Stomach (tissue), 9 donors: Measurements from ENCODE around the gene ITGB5. TPM values are rescaled to one million over a fixed set of nuclear protein-coding genes. Genes with fewer than 3 reads are reported as not detected.

ENCODE experiments used
- DNase-seq, 2 donors: peaks; one replicate each; pipeline versions ENCODE4 v3.0.0 to v3.0.0-alpha.2; 2013 to 2019
- H3K27ac ChIP-seq, 5 donors: fragments of 200-600 bp in 4 of 5; sonication (generic) in 4 of 5; one replicate each; pipeline ENCODE4 v1.5.1; 2013 to 2019; ENCODE audit warnings: mild to moderate bottlenecking in 1 of 5, moderate library complexity in 1 of 5
- H3K27me3 ChIP-seq, 3 donors: fragments of 200-600 bp; sonication (generic); one replicate each; pipeline ENCODE4 v1.5.1; 2017 to 2019; ENCODE audit warnings: mixed run types in 1 of 3
- H3K36me3 ChIP-seq, 4 donors: fragments of 200-600 bp; sonication (generic); 1 replicate in 3 of 4; 2 replicates in 1 of 4; pipeline ENCODE4 v1.5.1; 2016 to 2019
- H3K4me1 ChIP-seq, 4 donors: fragments of 200-600 bp; sonication (generic); one replicate each; pipeline ENCODE4 v1.5.1; 2016 to 2019
- H3K4me3 ChIP-seq, 4 donors: fragments of 200-600 bp; sonication (generic) in 3 of 4; one replicate each; pipeline ENCODE4 v1.5.1; 2016 to 2019; ENCODE audit warnings: mild to moderate bottlenecking in 1 of 4
- H3K9me3 ChIP-seq, 4 donors: fragments of 200-600 bp; sonication (generic); one replicate each; pipeline ENCODE4 v1.5.1; 2016 to 2019
- CTCF ChIP-seq, 7 experiments: fragments of 450-650 bp in 4 of 7; fragments of 200-600 bp in 3 of 7; sonication (generic) in 3 of 7; IDR thresholded peaks; one replicate each; pipeline ENCODE4 v1.5.1; 2016 to 2019; ENCODE audit warnings: antibody characterized with exemption in 7 of 7, control low read depth in 2 of 7, mild to moderate bottlenecking in 1 of 7
- EP300 ChIP-seq: sonication (generic); formaldehyde crosslinking; IDR thresholded peaks from one replicate; pipeline ENCODE4 v1.6.1; 2017; ENCODE audit warnings: antibody characterized with exemption
- POLR2A ChIP-seq, 4 donors: fragments of 450-650 bp; IDR thresholded peaks; one replicate each; pipeline ENCODE4 v1.6.1; 2016; ENCODE audit warnings: antibody characterized with exemption in 4 of 4, control low read depth in 2 of 4, mild to moderate bottlenecking in 1 of 4, moderate library complexity in 1 of 4
- POLR2AphosphoS5 ChIP-seq, 3 donors: sonication (generic); formaldehyde crosslinking; IDR thresholded peaks; one replicate each; pipeline ENCODE4 v1.6.1; 2016; ENCODE audit warnings: antibody characterized with exemption in 3 of 3
- WGBS, 5 donors: extraction: QIAGEN DNeasy Blood & Tissue Kit in 3 of 5; methylation state at CpG; one replicate each; pipeline versions ENCODE4 v1.1.5 to v1.1.7; 2013 to 2018; 5-methylcytosine and 5-hydroxymethylcytosine counted together
- intact Hi-C: fragments of 100-400 bp; cut with DNase I; formaldehyde crosslinking; loops from one replicate; pipeline ENCODE4 v1.15.1; 2023; ENCODE audit warnings: low total_unique reads
- polyA plus RNA-seq, 3 donors: library from polyadenylated mRNA; stranded (reverse); fragments of 200-250 nt; gene quantifications; one replicate each; pipeline ENCODE4 v1.2.3, GENCODE V29; 2013
- total RNA-seq, 5 donors: library from RNA; depleted of rRNA; stranded (reverse); fragments of >200 nt; gene quantifications; one replicate each; pipeline versions ENCODE4 v1.1.0 to v1.2.3, GENCODE V29; 2014 to 2016
- donor health status: healthy with polysubstance abuse.
- donor health status: Bipolar disorder and iron deficiency.
- donor health status: healthy.

The ITGB5 gene
- total and polyA plus RNA-seq, 8 donors: 8.2 to 205 (median 54.1) TPM

DNA sequence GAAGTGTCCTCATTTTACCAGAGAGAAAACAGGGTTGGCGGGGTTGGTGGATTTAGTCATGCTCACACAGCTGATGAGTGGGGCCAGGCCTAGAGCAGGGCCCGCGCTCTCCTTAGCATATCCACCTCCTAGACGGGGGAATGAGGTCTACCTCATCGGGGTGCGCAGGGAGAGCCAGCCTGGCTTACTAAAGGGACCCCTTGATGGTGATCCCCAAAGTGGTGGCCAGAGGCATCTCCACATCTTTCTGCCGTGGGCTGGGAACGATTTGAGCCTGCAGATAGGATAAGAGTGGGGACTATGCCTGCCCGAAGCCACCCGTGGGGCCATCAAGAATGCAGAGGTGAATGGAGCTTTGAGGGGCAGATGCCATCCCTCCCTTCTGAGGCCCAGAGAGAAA lies 87.5 kb downstream of the ITGB5 start:
- TF ChIP-seq EP300 (no peak), CTCF (IDR thresholded peaks at IDR 0.05) (no peak), POLR2A (IDR thresholded peaks at IDR 0.05) (no peak), POLR2AphosphoS5 (IDR thresholded peaks at IDR 0.05) (no peak)
- Histone ChIP-seq H3K27me3 (no peaks in the 10 kb centered on the region), H3K36me3 (peaks cover 5 to 40% (median 30%) of the 10 kb centered on the region in 4 donors), H3K4me1 (peaks cover 7 to 23% (median 14%) of the 10 kb centered on the region in 4 donors), H3K9me3 (no peaks in the 10 kb centered on the region), H3K4me3 (no peak overlapping the region), H3K27ac (peak overlapping the region in 1 of 5 donors; percentile 55)
- DNase-seq: no peak
- WGBS, 5 donors: 94 to 96% (median 96%) methylated on average over 10 of the region's 10 CpGs
- intact Hi-C loops: no loop called here

- intact Hi-C loops: no loop called here
- Histone ChIP-seq H3K27me3 (no peaks in the 10 kb centered on the region), H3K4me3 (no peak overlapping the region), H3K27ac (no peak overlapping the region), H3K9me3 (no peaks in the 10 kb centered on the region), H3K4me1 (peaks cover 7 to 27% (median 17%) of the 10 kb centered on the region in 4 donors), H3K36me3 (peaks cover 0 to 34% (median 22%) of the 10 kb centered on the region in 4 donors)
- WGBS, 5 donors: 82 to 99% (median 93%) methylated on average over 4 of the region's 4 CpGs
- TF ChIP-seq POLR2AphosphoS5 (IDR thresholded peaks at IDR 0.05): no peak
- TF ChIP-seq EP300: no peak
- TF ChIP-seq CTCF (IDR thresholded peaks at IDR 0.05): no peak
- no peak for DNase-seq
Measured at GRCh38 chr3:124797426-124797945, 89.7 kb downstream of the ITGB5 start.

DNA sequence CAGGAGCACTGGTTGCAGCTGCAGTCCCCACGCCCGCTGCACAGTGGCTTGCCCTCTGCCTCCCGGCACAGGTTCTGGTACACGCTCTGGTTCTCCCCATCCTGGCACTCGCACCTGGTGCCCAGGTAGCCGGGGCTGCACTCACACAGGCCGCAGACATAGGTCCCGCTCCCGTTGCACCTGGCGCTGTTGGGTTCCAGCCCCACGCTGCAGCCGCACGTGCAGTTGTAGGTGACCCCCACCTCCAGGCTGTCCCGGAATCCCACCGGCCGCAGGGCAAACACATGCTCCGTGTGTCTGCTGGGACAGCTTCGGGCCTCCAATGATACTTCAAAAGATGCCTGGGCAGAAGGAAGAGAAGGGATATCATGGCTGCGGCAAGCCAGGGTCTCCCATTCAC lies 90.7 kb downstream of the ITGB5 start:
- Histone ChIP-seq H3K27ac (no peak overlapping the region), H3K4me1 (peaks cover 8 to 35% (median 18%) of the 10 kb centered on the region in 4 donors), H3K9me3 (no peaks in the 10 kb centered on the region), H3K27me3 (no peaks in the 10 kb centered on the region), H3K36me3 (peaks cover 0 to 34% (median 22%) of the 10 kb centered on the region in 4 donors), H3K4me3 (no peak overlapping the region)
- intact Hi-C loops: no loop called here
- 91 to 99% (median 98%) methylated on average over 10 to 19 of the region's 19 CpGs for WGBS, 5 donors
- TF ChIP-seq CTCF (IDR thresholded peaks at IDR 0.05): no peak
- no peak for TF ChIP-seq EP300
- no peak for TF ChIP-seq POLR2AphosphoS5 (IDR thresholded peaks at IDR 0.05)
- no peak for TF ChIP-seq POLR2A (IDR thresholded peaks at IDR 0.05)
- DNase-seq: no peak

DNA sequence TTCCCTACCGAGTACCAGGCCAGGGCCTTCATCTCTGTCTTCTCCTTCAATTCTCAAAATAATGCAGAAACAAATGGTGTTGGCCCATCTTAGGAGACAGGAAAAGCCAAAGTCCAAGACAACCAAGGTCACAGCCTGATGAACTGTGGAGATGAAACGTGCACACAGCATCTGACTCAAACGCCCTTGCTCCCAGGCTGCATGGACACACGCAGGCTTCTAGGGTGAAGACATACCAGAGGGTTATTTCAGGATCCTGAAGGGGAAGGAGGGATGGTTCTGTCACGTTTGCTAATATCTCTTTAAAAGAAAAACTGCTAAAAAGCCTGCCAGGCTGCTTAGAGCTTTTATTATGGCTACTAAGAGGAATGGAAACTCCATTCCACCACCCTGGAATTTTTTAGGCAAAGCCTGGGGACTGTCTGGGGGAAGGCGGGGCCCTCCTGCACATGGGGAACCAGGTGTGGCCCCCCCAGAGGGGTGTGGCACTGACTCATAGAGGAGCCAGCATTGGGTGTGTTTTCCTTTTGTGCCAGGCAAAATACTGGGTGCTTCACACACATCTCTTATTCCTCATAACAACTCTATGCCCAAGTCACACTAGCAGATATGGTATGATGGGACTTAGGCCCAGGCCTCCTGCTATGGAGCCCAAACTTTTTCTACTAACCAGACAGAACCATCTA lies 94.0 kb downstream of the ITGB5 start:
- peaks cover 0 to 34% (median 22%) of the 10 kb centered on the region in 4 donors for H3K36me3 ChIP-seq
- H3K9me3 ChIP-seq: no peaks in the 10 kb centered on the region
- intact Hi-C loops: no loop called here
- H3K27me3 ChIP-seq: no peaks in the 10 kb centered on the region
- no peak for DNase-seq
- H3K4me3 ChIP-seq: no peak overlapping the region
- H3K27ac ChIP-seq: peak overlapping the region in 1 of 5 donors; percentile 80
- H3K4me1 ChIP-seq: peaks cover 0 to 27% (median 12%) of the 10 kb centered on the region in 4 donors
- WGBS, 5 donors: 80 to 91% (median 83%) methylated on average over 6 of the region's 6 CpGs
- TF ChIP-seq POLR2A (IDR thresholded peaks at IDR 0.05): no peak
- no peak for TF ChIP-seq EP300
- TF ChIP-seq POLR2AphosphoS5 (IDR thresholded peaks at IDR 0.05): no peak
- TF ChIP-seq CTCF (IDR thresholded peaks at IDR 0.05): no peak
